Esophagus (tissue), 2 donors: Measurements from ENCODE around the gene SYCP3. TPM values are rescaled to one million over a fixed set of nuclear protein-coding genes. Genes with fewer than 3 reads are reported as not detected.
A peak's percentile ranks its signal among the peaks of the same experiment; 100 is the strongest.

ENCODE experiments used
- H3K27ac ChIP-seq, 2 donors: one replicate each; pipeline ENCODE4 v1.5.1; 2013; ENCODE audit warnings: low read depth in 2 of 2, mild to moderate bottlenecking in 2 of 2, inconsistent platforms in 1 of 2, low read length in 1 of 2, moderate library complexity in 1 of 2
- H3K27me3 ChIP-seq, 2 donors: one replicate each; pipeline ENCODE4 v1.6.1; 2013; ENCODE audit warnings: low read length in 2 of 2, control low read depth in 1 of 2, mild to moderate bottlenecking in 1 of 2; ENCODE audit not compliant: insufficient read depth in 2 of 2, control insufficient read depth in 1 of 2
- H3K36me3 ChIP-seq, 2 donors: one replicate each; pipeline ENCODE4 v1.6.1; 2013; ENCODE audit warnings: low read length in 1 of 2; ENCODE audit not compliant: control insufficient read depth in 2 of 2, insufficient read depth in 2 of 2
- H3K4me1 ChIP-seq, 2 donors: one replicate each; pipeline ENCODE4 v1.6.1; 2013; ENCODE audit warnings: low read length in 1 of 2; ENCODE audit not compliant: control insufficient read depth in 2 of 2, insufficient read depth in 2 of 2
- H3K4me3 ChIP-seq, 2 donors: one replicate each; pipeline ENCODE4 v1.5.1; 2013; ENCODE audit warnings: low read length in 2 of 2, mild to moderate bottlenecking in 2 of 2, low read depth in 1 of 2, moderate library complexity in 1 of 2
- H3K9me3 ChIP-seq, 2 donors: one replicate each; pipeline ENCODE4 v1.6.1; 2013; ENCODE audit warnings: mild to moderate bottlenecking in 2 of 2, low read depth in 1 of 2, low read length in 1 of 2, moderate library complexity in 1 of 2; ENCODE audit not compliant: control insufficient read depth in 2 of 2, insufficient read depth in 1 of 2
- WGBS, 2 donors: extraction: QIAGEN DNeasy Blood & Tissue Kit; methylation state at CpG; one replicate each; pipeline ENCODE4 v1.1.7; 2013; 5-methylcytosine and 5-hydroxymethylcytosine counted together
- polyA plus RNA-seq, 2 donors: library from polyadenylated mRNA; stranded (reverse); fragments of 200-250 nt; gene quantifications; one replicate each; pipeline ENCODE4 v1.2.3, GENCODE V29; 2013
- donor health status: healthy with polysubstance abuse.
- donor health status: Bipolar disorder and iron deficiency.

SYCP3 gene
- polyA plus RNA-seq, 2 donors = 0.07 to 0.33 TPM

- no peaks in the 10 kb centered on the region for H3K36me3 ChIP-seq
- H3K4me3 ChIP-seq = no peak overlapping the region
- no peaks in the 10 kb centered on the region for H3K9me3 ChIP-seq
- H3K4me1 ChIP-seq = no peaks in the 10 kb centered on the region
- H3K27ac ChIP-seq = no peak overlapping the region
- H3K27me3 ChIP-seq = no peaks in the 10 kb centered on the region
These were observed 12.2 kb downstream of the SYCP3 start for GRCh38 chr12:101727098-101727497.

- Histone ChIP-seq H3K27ac (no peak overlapping the region), H3K4me1 (no peaks in the 10 kb centered on the region), H3K27me3 (no peaks in the 10 kb centered on the region), H3K9me3 (no peaks in the 10 kb centered on the region), H3K4me3 (no peak overlapping the region), H3K36me3 (no peaks in the 10 kb centered on the region)
- 93 to 96% methylated on average over 4 of the region's 4 CpGs for WGBS, 2 donors
These were observed 16.9 kb downstream of the SYCP3 start for GRCh38 chr12:101722392-101722791.

- H3K4me3 ChIP-seq = no peak overlapping the region
- H3K36me3 ChIP-seq = no peaks in the 10 kb centered on the region
- H3K4me1 ChIP-seq = no peaks in the 10 kb centered on the region
- H3K27ac ChIP-seq = no peak overlapping the region
- no peaks in the 10 kb centered on the region for H3K9me3 ChIP-seq
- H3K27me3 ChIP-seq = no peaks in the 10 kb centered on the region
These were observed 19.1 kb downstream of the SYCP3 start for GRCh38 chr12:101720118-101720517.

GRCh38 chr12:101719566-101719965 lies 19.7 kb downstream of the SYCP3 start:
- H3K27ac ChIP-seq = no peak overlapping the region
- H3K4me1 ChIP-seq = no peaks in the 10 kb centered on the region
- no peaks in the 10 kb centered on the region for H3K27me3 ChIP-seq
- H3K4me3 ChIP-seq = no peak overlapping the region
- no peaks in the 10 kb centered on the region for H3K9me3 ChIP-seq
- no peaks in the 10 kb centered on the region for H3K36me3 ChIP-seq

GRCh38 chr12:101714877-101715444 lies 24.3 kb downstream of the SYCP3 start:
- 80 to 86% methylated on average over 3 of the region's 3 CpGs for WGBS, 2 donors
- Histone ChIP-seq H3K27ac (no peak overlapping the region), H3K4me3 (no peak overlapping the region), H3K4me1 (peaks cover 0 to 3% of the 10 kb centered on the region in 2 donors), H3K9me3 (no peaks in the 10 kb centered on the region), H3K27me3 (no peaks in the 10 kb centered on the region), H3K36me3 (no peaks in the 10 kb centered on the region)

GRCh38 chr12:101713930-101714329 lies 25.3 kb downstream of the SYCP3 start:
- Histone ChIP-seq H3K27me3 (no peaks in the 10 kb centered on the region), H3K9me3 (no peaks in the 10 kb centered on the region), H3K36me3 (no peaks in the 10 kb centered on the region), H3K4me3 (no peak overlapping the region), H3K27ac (no peak overlapping the region), H3K4me1 (peaks cover 0 to 3% of the 10 kb centered on the region in 2 donors)
- WGBS, 2 donors = 62 to 91% methylated on average over 2 of the region's 2 CpGs

GRCh38 chr12:101713059-101713682 lies 26.1 kb downstream of the SYCP3 start:
- H3K27ac ChIP-seq = peak overlapping the region in 1 of 2 donors; percentile 14
- WGBS, 2 donors = 54 to 60% methylated on average over 5 of the region's 5 CpGs
- H3K4me1 ChIP-seq = peaks cover 0 to 3% of the 10 kb centered on the region in 2 donors
- H3K27me3 ChIP-seq = no peaks in the 10 kb centered on the region
- H3K4me3 ChIP-seq = no peak overlapping the region
- no peaks in the 10 kb centered on the region for H3K36me3 ChIP-seq
- no peaks in the 10 kb centered on the region for H3K9me3 ChIP-seq

GRCh38 chr12:101710288-101710687 lies 29.0 kb downstream of the SYCP3 start:
- no peaks in the 10 kb centered on the region for H3K27me3 ChIP-seq
- no peak overlapping the region for H3K4me3 ChIP-seq
- H3K9me3 ChIP-seq = no peaks in the 10 kb centered on the region
- 81 to 89% methylated on average over 4 of the region's 4 CpGs for WGBS, 2 donors
- no peak overlapping the region for H3K27ac ChIP-seq
- H3K36me3 ChIP-seq = no peaks in the 10 kb centered on the region
- H3K4me1 ChIP-seq = peaks cover 0 to 3% of the 10 kb centered on the region in 2 donors

- Histone ChIP-seq H3K9me3 (no peaks in the 10 kb centered on the region), H3K36me3 (no peaks in the 10 kb centered on the region), H3K4me3 (no peak overlapping the region), H3K4me1 (peaks cover 0 to 2% of the 10 kb centered on the region in 2 donors), H3K27me3 (no peaks in the 10 kb centered on the region), H3K27ac (no peak overlapping the region)
These were observed 32.0 kb downstream of the SYCP3 start for GRCh38 chr12:101707131-101707782.

GRCh38 chr12:101706403-101706802 lies 32.9 kb downstream of the SYCP3 start:
- 98 to 100% methylated on average over 1 of the region's 1 CpG for WGBS, 2 donors

More at GRCh38 chr12:101706403-101706802, 32.9 kb downstream of the SYCP3 start:
- Histone ChIP-seq H3K36me3 (no peaks in the 10 kb centered on the region), H3K4me1 (peaks cover 0 to 2% of the 10 kb centered on the region in 2 donors), H3K4me3 (no peak overlapping the region), H3K27me3 (no peaks in the 10 kb centered on the region), H3K9me3 (no peaks in the 10 kb centered on the region), H3K27ac (no peak overlapping the region)
